HG03280 (cell line): ENCODE data around the gene PDE10A.

ENCODE experiments used
- ATAC-seq: cut with Tn5 transposase; IDR thresholded peaks from one replicate; pipeline ENCODE4 v1.9.1; 2021; ENCODE audit warnings: mild to moderate bottlenecking, moderate library complexity; ENCODE audit not compliant: unreplicated experiment

Gene PDE10A

GRCh38 chr6:165300422-165300936 is 362.6 kb downstream of the PDE10A start:
- ATAC-seq, result no peak

DNA sequence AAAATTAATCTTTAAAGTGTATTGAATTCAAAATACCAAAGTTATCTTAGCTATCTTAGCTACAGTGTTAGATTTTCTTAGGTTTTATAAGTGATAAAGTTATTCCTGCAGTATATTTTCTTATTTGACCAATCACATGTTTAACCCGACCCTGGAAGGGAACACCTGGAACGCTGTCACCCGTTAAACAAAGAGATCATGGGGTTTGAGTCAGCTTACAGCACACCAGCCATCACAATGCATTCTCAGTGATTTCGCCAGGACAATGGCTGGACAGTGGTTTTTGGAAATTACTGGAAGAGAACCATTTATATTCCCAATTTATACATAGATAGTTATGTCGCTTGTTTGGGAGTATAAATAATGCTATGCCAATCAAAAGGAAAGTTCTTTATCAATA is 364.2 kb downstream of the PDE10A start:
- ATAC-seq, result no peak

- no peak for ATAC-seq
Measured at GRCh38 chr6:165298402-165298801, 364.6 kb downstream of the PDE10A start.

DNA sequence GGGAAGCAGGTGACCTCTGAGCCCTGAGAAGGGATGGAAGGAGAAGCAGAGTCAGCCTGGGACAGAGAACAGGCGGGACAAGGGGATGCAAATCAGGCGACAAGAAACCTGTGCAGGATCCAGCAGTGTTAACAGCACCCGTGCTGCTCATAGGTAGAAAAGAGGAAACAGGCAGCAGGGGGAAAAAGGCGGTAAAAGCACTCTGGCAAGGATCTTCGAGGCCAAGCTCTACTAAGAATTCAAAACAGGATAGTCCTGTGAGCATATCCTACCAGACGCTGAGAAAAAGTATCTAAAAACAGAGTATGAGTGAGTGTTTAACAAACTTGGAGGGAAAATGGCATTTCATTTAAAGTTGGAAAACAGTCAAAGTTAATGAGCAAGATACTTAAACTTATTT is 370.4 kb downstream of the PDE10A start:
- ATAC-seq, result no peak
